ENCODE measurements around the gene LMAN2L. TPM values are rescaled to one million over a fixed set of nuclear protein-coding genes. Genes with fewer than 3 reads are reported as not detected.

Gene LMAN2L
- polyA plus RNA-seq, 3 donors = 52.6 to 58.6 (median 53.8) TPM

GRCh38 chr2:96663177-96663576 is 76.7 kb downstream of the LMAN2L start:
- no peak for DNase-seq (ENCODE audit: low read depth in 3 of 3, low spot score in 2 of 3)

DNA sequence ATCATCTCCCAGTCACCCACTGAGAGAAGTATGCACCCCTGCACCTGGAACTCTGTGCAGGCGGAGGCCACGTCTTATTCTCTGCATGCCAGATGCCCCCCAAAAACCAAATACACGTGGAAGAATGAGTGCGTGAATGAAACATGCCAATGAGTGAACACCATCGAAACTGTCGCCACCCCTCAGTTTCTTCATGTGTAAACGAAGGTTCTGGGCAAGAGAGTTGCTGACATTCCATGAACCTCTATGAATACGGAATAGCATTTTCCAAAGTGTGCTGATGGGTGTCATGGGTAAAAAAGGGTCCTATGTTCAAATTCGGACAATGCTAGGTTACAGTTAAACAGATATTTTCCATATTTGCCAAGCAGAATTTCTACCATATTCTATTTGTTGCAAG is 77.5 kb downstream of the LMAN2L start:
- DNase-seq (ENCODE audit: low read depth in 3 of 3, low spot score in 2 of 3) = no peak

GRCh38 chr2:96661324-96661723 is 78.5 kb downstream of the LMAN2L start:
- DNase-seq (ENCODE audit: low read depth in 3 of 3, low spot score in 2 of 3) = no peak

DNA sequence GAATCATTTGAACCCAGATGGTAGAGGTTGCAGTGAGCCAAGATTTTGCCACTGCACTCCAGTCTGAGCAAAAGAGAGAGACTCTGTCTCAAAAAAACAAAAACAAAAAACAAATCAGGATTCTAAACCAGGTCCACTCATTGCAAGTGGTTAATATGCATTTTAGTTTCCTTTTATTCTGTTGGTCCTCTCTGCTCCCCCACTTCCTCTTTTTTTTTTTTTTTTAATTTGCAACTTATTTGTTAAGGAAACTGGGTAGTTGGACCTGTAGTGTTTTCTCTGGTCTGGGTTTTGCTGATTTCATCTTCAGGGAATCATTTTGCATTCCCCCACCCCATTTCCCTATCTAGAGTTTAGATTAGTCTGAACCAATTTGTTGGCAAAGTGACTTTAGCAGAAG is 83.3 kb downstream of the LMAN2L start:
- no peak for DNase-seq (ENCODE audit: low read depth in 3 of 3, low spot score in 2 of 3)

Other genes starting within 250 kb of the LMAN2L start
- 1 to 10 TPM; 4.5 to 6.6 (median 5.9) TPM for gene NEURL3, start 234.7 kb downstream of the LMAN2L start, polyA plus RNA-seq (ENCODE audit: insufficient read length in 3 of 3)
- gene ARID5A, start 203.3 kb downstream of the LMAN2L start, polyA plus RNA-seq (ENCODE audit: insufficient read length in 3 of 3) = 1 to 10 TPM; 3.8 to 4.1 (median 4.0) TPM
- 10 to 100 TPM; 53.7 to 55.1 (median 54.2) TPM for gene KANSL3, start 101.8 kb downstream of the LMAN2L start, polyA plus RNA-seq (ENCODE audit: insufficient read length in 3 of 3)
- under 1 TPM; 0.74 to 0.80 (median 0.79) TPM for gene FER1L5, start 97.3 kb downstream of the LMAN2L start, polyA plus RNA-seq (ENCODE audit: insufficient read length in 3 of 3)
- 10 to 100 TPM; 10.9 to 13.2 (median 12.4) TPM for gene CNNM4, start 20.8 kb upstream of the LMAN2L start, polyA plus RNA-seq (ENCODE audit: insufficient read length in 3 of 3)
- gene CNNM3, start 76.2 kb upstream of the LMAN2L start, polyA plus RNA-seq (ENCODE audit: insufficient read length in 3 of 3) = 10 to 100 TPM; 27.9 to 32.5 (median 32.5) TPM
- 1 to 10 TPM; 2.4 to 2.9 (median 2.8) TPM for gene ANKRD23, start 104.0 kb upstream of the LMAN2L start, polyA plus RNA-seq (ENCODE audit: insufficient read length in 3 of 3)
- gene ANKRD39, start 118.0 kb upstream of the LMAN2L start, polyA plus RNA-seq (ENCODE audit: insufficient read length in 3 of 3) = 1 to 10 TPM; 7.9 to 9.0 (median 8.2) TPM
- gene SEMA4C, start 130.0 kb upstream of the LMAN2L start, polyA plus RNA-seq (ENCODE audit: insufficient read length in 3 of 3) = 10 to 100 TPM; 31.1 to 33.9 (median 31.3) TPM
- under 1 TPM; 0.37 to 0.89 (median 0.59) TPM for gene FAM178B, start 246.5 kb upstream of the LMAN2L start, polyA plus RNA-seq (ENCODE audit: insufficient read length in 3 of 3)

Measured in right renal cortex interstitium (tissue), 3 donors.